HG03457 (cell line): Measurements from ENCODE around the gene BHLHE41.
A peak's percentile ranks its signal among the peaks of the same experiment; 100 is the strongest.

Experiments
- ATAC-seq: cut with Tn5 transposase; IDR thresholded peaks from one replicate; pipeline ENCODE4 v1.9.1; 2021; ENCODE audit warnings: moderate number of reproducible peaks; ENCODE audit not compliant: unreplicated experiment

Gene BHLHE41

GRCh38 chr12:26124446-26125399, at the start of gene BHLHE41:
BHLHE41 (minus strand) TSS chr12:26125037; CDS start chr12:26124779, 258 bp downstream.
- ATAC-seq, result no peak

GRCh38 chr12:26172946-26173552, 48.2 kb upstream of the BHLHE41 start:
- no peak for ATAC-seq

DNA sequence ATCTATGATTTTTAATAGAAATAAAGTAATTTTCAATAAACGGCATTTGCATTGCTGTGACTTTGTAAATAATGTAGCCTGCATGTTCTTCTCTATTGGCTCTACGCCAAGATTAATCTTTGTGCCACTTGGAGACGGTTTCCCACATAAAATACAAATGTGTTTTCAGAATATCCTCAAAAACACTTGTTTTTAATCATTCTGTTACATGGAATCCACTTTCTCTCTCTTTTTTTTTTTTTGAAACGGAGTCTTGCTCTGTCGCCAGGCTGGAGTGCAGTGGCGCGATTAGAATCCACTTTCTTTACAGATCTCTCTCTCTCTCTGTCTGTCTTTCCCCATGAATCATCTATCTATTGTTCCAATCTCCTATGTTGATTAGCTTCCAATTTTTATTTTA, 47.7 kb upstream of the BHLHE41 start:
- ATAC-seq, result no peak

DNA sequence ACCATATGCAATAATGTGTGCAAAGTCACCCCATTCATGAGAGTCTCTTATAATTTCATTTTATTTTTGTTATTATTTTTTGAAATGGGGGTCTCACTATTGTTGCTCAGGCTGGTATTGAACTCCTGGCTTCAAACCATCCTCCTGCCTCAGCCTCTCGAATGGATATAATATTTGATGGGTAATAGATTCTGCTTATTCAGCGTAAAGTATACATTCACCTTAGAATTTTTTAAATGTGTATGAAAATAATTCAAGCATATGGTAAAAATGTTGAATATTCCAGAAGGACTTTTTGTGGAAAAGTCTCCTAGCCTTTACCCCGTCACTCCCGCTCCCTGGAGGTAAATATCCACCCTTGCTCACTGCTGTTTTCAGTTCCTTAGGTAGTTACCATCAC, 47.2 kb upstream of the BHLHE41 start:
- ATAC-seq, result no peak

- ATAC-seq, result no peak
These were observed 39.3 kb upstream of the BHLHE41 start for GRCh38 chr12:26164118-26164517.

- ATAC-seq, result peak; percentile 69
These were observed 38.1 kb upstream of the BHLHE41 start for GRCh38 chr12:26162905-26163304.

- no peak for ATAC-seq
These were observed 37.3 kb upstream of the BHLHE41 start for GRCh38 chr12:26162174-26162573.

DNA sequence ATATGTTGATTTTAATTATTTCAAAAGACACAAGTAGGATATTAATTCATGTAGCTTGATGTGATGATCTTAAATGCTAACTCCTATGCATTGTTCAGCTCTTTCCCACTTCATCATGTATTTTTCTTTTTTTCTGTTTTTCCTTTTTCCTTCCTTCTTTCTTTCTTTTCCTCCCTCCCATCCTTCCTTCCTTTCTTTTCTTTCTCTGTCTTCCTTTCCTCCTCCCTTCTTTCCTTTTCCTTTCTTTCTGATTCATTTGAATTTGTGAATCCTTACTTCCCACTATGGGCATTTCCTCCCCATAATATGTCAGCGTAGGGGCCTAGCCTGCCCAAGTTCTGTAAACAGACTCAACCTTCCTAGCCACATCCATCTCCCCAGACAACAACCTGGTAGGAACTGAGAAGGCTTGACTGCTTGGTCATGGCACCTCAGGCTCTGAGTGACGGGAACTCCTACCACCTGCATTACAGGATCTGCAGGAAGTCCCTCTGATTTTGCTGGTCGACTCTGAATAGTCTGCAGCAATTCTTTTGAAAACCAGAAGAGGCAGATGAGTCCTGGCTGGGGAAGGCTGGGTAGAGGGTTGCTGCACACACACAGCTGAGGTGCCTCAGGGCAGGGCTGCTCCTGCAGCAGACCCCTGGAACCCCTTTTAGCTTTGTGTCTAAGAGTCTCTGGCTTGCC, 33.4 kb upstream of the BHLHE41 start:
- ATAC-seq, result no peak

- peak; percentile 25 for ATAC-seq
These were observed 32.2 kb upstream of the BHLHE41 start for GRCh38 chr12:26157001-26157400.

GRCh38 chr12:26156201-26156871, 31.5 kb upstream of the BHLHE41 start:
- ATAC-seq, result peak; percentile 83

DNA sequence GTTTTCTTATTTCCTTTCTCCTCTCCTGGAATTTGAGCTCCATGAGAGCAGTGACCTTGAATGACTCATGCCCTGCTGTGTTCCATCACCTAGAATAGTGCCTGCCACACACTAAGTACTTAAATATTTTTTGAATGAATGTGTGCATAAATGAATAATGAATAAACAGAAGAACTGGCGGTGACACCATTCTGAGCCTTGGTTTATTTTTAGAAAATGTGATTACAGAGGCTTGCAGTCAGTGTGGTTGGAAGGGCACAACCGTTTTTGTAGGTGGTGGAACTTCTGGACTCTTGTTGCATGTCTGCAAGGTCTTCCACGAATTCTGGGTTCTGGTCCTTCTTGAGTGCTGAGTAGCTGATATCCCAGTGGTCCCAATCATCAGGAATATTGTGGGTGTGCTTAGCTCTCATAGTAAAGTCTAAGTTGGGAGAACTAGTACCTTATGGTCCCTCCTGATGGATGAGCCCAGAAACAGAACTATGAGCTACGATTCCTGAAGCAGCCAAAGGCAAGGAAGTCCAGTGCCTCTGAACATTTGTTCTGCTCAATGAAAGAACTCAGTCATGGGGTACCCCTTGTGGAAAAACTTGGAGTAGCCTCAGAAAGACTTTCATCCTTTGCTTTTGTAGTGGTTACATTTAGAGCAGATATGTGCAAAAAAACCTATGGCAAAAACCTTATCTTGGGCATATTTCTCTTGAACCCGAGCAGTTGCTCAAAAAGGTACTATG, 28.8 kb upstream of the BHLHE41 start:
- no peak for ATAC-seq

GRCh38 chr12:26152507-26153102, 27.8 kb upstream of the BHLHE41 start:
- ATAC-seq, result no peak

GRCh38 chr12:26150736-26151450, 26.1 kb upstream of the BHLHE41 start:
- no peak for ATAC-seq

GRCh38 chr12:26149968-26150500, 25.2 kb upstream of the BHLHE41 start:
- ATAC-seq, result no peak

- no peak for ATAC-seq
These were observed 23.5 kb upstream of the BHLHE41 start for GRCh38 chr12:26148291-26148690.

- ATAC-seq, result no peak
These were observed 18.5 kb upstream of the BHLHE41 start for GRCh38 chr12:26143291-26143690.

- no peak for ATAC-seq
These were observed 14.0 kb upstream of the BHLHE41 start for GRCh38 chr12:26138860-26139259.

GRCh38 chr12:26136688-26137087, 11.9 kb upstream of the BHLHE41 start:
- no peak for ATAC-seq

DNA sequence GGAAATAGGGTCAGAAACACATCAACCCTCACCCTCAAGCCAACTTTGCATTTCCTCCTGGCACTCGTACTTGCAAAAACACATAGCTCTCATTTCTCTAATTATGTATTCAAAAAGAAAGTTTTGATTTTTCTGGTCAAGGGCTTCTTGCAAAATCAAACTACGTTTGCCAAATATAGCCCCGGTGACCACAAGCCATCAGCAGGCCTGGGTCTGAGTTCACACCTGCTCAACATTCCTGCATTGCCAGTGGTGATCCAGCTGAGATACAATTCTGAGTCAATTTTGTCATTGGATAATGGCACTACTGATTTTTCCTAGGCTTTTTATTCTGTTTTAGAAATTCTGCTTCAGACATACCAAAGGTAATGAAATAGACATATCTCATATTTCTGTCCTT, 10.7 kb upstream of the BHLHE41 start:
- ATAC-seq, result no peak
